Brain microvascular endothelial cell (primary cell): ENCODE measurements around the gene UNKL.
A peak's percentile ranks its signal among the peaks of the same experiment; 100 is the strongest.

Source experiments
- DNase-seq: peaks from one replicate; pipeline ENCODE4 v3.0.0-alpha.2; 2020
- H3K27ac ChIP-seq: fragments of 250-450 bp; sonication (Bioruptor Pico); 2 replicates; pipeline ENCODE4 v1.5.1; 2020; ENCODE audit warnings: mild to moderate bottlenecking, moderate library complexity
- H3K27me3 ChIP-seq: fragments of 250-450 bp; sonication (Bioruptor Pico); replicated peaks from 2 replicates; pipeline ENCODE4 v1.5.1; 2020; ENCODE audit warnings: mild to moderate bottlenecking
- H3K36me3 ChIP-seq: fragments of 250-450 bp; sonication (Bioruptor Pico); replicated peaks from 2 replicates; pipeline ENCODE4 v1.5.1; 2020; ENCODE audit warnings: mild to moderate bottlenecking
- H3K4me3 ChIP-seq: 2 replicates; pipeline ENCODE4 v1.5.1; 2011; ENCODE audit warnings: low read depth, mild to moderate bottlenecking, control low read depth, low read length, moderate library complexity
- CTCF ChIP-seq: IDR thresholded peaks from 2 replicates; pipeline ENCODE4 v1.5.1; 2011; ENCODE audit warnings: low read depth, mild to moderate bottlenecking, moderate library complexity, low read length, control low read depth, inconsistent platforms; ENCODE audit errors: missing control alignments
- in situ Hi-C: cut with HindIII; loops from 2 replicates; pipeline ENCODE4 v1.10.0; 2017; ENCODE audit warnings: low sequenced_read_pairs, low pct_ligation_motif_present

Gene UNKL

GRCh38 chr16:1336619-1337018, 77.9 kb downstream of the UNKL start:
- Histone ChIP-seq H3K4me3 (no peak overlapping the region), H3K27ac (no peak overlapping the region), H3K27me3 (peaks cover 45% of the 10 kb centered on the region), H3K36me3 (no peaks in the 10 kb centered on the region)
- TF ChIP-seq CTCF: no peak
- DNase-seq: no peak
- in situ Hi-C loops: no loop called here

GRCh38 chr16:1335996-1336395, 78.5 kb downstream of the UNKL start:
- Histone ChIP-seq H3K27ac (no peak overlapping the region), H3K4me3 (no peak overlapping the region), H3K36me3 (no peaks in the 10 kb centered on the region), H3K27me3 (peaks cover 49% of the 10 kb centered on the region)
- peak; percentile 10 for TF ChIP-seq CTCF
- in situ Hi-C loops: no loop called here
- DNase-seq: no peak

GRCh38 chr16:1335211-1335971, 79.1 kb downstream of the UNKL start:
- Histone ChIP-seq H3K36me3 (no peaks in the 10 kb centered on the region), H3K4me3 (no peak overlapping the region), H3K27me3 (peaks cover 49% of the 10 kb centered on the region), H3K27ac (no peak overlapping the region)
- no peak for TF ChIP-seq CTCF
- in situ Hi-C loops: no loop called here
- DNase-seq: no peak

- TF ChIP-seq CTCF: no peak
- in situ Hi-C loops: no loop called here
- H3K27ac ChIP-seq: no peak overlapping the region
- no peak for DNase-seq
- H3K27me3 ChIP-seq: peaks cover 49% of the 10 kb centered on the region
- H3K36me3 ChIP-seq: no peaks in the 10 kb centered on the region
- no peak overlapping the region for H3K4me3 ChIP-seq
Observed at GRCh38 chr16:1334739-1335138, 79.8 kb downstream of the UNKL start.

GRCh38 chr16:1333854-1334700, 80.4 kb downstream of the UNKL start:
- peaks cover 49% of the 10 kb centered on the region for H3K27me3 ChIP-seq
- in situ Hi-C loops: no loop called here
- no peak for DNase-seq
- no peak overlapping the region for H3K4me3 ChIP-seq
- no peaks in the 10 kb centered on the region for H3K36me3 ChIP-seq
- no peak for TF ChIP-seq CTCF
- H3K27ac ChIP-seq: no peak overlapping the region
